ENCODE data around the gene TUBA4B.

DNA sequence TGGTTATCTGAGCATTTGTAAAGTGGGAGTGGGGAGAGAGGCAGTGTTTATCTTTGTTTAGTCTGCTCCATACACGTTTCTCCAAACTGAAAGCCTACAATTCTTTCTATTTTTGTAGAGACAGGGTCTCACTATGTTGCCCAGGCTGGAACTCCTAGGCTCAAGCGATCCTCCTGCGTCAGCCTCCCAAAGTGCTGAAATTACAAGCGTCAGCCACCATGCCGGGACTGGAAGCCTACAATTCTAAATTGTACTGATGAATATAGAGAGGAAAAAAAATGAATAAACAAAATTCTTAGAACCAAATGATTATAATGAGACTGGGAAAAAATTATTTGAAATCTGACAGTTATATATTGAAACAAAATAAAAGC, 47.9 kb upstream of the TUBA4B start:
- no peak for TF ChIP-seq SNAI2 (CRISPR knock-in tag; IDR thresholded peaks at IDR 0.05)
- no peak for TF ChIP-seq PATZ1 (CRISPR knock-in tag; IDR thresholded peaks at IDR 0.05; ENCODE audit: borderline replicate concordance)
- TF ChIP-seq CSDC2 (CRISPR knock-in tag; IDR thresholded peaks at IDR 0.05): no peak
- no peak for TF ChIP-seq ZFP30 (CRISPR knock-in tag; IDR thresholded peaks at IDR 0.05)
- no peak for TF ChIP-seq ZNF565 (CRISPR knock-in tag; conservative IDR thresholded peaks at IDR 0.05; ENCODE audit: low read depth)
